Brain microvascular endothelial cell (primary cell): ENCODE results near the gene GRXCR2.
"Not testable (repeated sequence)": the region's sequence is repeated elsewhere in the genome, so short reads cannot be mapped to it uniquely, and the experiment has no call there.

Experiments used
- DNase-seq: peaks from one replicate; pipeline ENCODE4 v3.0.0-alpha.2; 2020
- H3K27ac ChIP-seq: fragments of 250-450 bp; sonication (Bioruptor Pico); 2 replicates; pipeline ENCODE4 v1.5.1; 2020; ENCODE audit warnings: mild to moderate bottlenecking, moderate library complexity
- H3K27me3 ChIP-seq: fragments of 250-450 bp; sonication (Bioruptor Pico); replicated peaks from 2 replicates; pipeline ENCODE4 v1.5.1; 2020; ENCODE audit warnings: mild to moderate bottlenecking
- H3K36me3 ChIP-seq: fragments of 250-450 bp; sonication (Bioruptor Pico); replicated peaks from 2 replicates; pipeline ENCODE4 v1.5.1; 2020; ENCODE audit warnings: mild to moderate bottlenecking
- H3K4me3 ChIP-seq: 2 replicates; pipeline ENCODE4 v1.5.1; 2011; ENCODE audit warnings: low read depth, mild to moderate bottlenecking, control low read depth, low read length, moderate library complexity
- CTCF ChIP-seq: IDR thresholded peaks from 2 replicates; pipeline ENCODE4 v1.5.1; 2011; ENCODE audit warnings: low read depth, mild to moderate bottlenecking, moderate library complexity, low read length, control low read depth, inconsistent platforms; ENCODE audit errors: missing control alignments
- in situ Hi-C: cut with HindIII; loops from 2 replicates; pipeline ENCODE4 v1.10.0; 2017; ENCODE audit warnings: low sequenced_read_pairs, low pct_ligation_motif_present

GRXCR2 gene

DNA sequence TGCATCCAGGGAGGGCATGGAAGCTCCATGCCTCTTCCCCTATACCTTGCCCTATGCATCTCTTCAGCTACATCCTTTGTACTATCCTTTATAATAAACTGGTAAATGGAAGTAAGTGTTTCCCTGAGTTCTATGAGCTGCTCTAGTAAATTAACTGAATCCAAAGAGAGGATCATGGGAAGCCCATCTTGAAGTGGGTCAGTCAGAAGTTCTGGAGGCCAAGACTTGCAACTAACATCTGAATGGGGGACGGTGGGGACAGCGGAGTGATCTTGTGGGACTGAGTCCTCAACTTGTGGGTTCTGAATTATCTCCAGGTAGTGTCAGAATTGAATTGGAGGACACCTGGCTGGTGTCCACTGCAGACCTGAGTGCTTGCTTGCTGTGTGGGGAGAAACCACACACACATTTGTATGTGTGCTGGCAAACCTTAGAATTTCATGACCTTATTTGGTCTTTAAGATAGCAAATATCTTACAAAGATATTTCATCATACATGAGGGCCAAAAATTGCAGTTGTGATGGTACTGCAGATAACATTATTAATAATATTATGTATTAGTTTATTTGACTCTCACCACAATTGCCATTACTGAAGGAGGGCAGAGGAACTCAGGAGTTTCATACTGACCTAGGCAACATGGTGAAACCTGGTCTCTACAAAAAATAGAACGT lies 32.2 kb downstream of the GRXCR2 start:
- in situ Hi-C loops: no loop called here
- Histone ChIP-seq H3K36me3 (no peaks in the 10 kb centered on the region), H3K4me3 (no peak overlapping the region), H3K27me3 (no peaks in the 10 kb centered on the region), H3K27ac (no peak overlapping the region)
- no peak for TF ChIP-seq CTCF
- DNase-seq: no peak

DNA sequence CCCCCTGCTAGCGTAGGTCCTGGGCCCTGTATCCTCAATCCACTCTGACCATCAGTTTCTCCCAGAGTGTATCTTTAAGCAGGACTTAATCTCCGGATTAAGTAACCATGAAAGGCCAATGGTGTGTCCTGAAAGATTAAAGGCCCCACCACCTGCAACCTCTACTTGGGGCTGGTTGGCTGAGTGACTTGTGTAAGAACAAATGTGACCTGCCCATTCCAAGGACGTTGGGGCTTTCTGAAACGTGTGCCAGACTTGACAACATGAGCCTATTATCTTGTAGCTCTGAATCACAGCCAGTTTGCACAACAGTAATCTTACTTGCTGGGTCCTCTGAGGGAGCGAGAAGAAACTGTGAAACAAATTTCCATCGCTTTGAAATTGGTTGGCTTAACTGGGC lies 34.5 kb downstream of the GRXCR2 start:
- H3K27ac ChIP-seq: no peak overlapping the region
- no peaks in the 10 kb centered on the region for H3K36me3 ChIP-seq
- in situ Hi-C loops: no loop called here
- no peak for DNase-seq
- no peak for TF ChIP-seq CTCF
- H3K27me3 ChIP-seq: no peaks in the 10 kb centered on the region
- no peak overlapping the region for H3K4me3 ChIP-seq

- DNase-seq, H3K27ac ChIP-seq, H3K27me3 ChIP-seq, in situ Hi-C loops, H3K4me3 ChIP-seq, H3K36me3 ChIP-seq: not testable (repeated sequence)
Observed at GRCh38 chr5:145836241-145836640, 36.6 kb downstream of the GRXCR2 start.

DNA sequence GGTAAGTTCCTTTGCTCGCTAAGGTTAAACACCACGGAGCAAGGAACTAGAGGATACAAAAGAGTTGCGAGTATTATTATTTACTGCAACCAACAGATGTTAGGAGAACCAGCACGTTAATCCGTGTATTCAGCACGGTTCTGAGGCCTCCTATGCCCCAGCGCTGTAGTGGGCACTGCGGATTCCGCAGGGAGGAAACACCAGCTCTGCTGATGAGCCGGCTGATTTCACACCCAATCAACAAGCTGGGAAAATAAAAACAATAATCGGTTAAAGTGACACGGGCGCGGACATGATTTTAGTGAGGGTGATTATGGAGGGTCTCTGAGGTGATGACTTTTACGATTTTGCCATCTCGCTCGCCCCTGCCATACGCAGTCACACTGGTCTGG lies 37.0 kb downstream of the GRXCR2 start:
- in situ Hi-C loops: no loop called here

DNA sequence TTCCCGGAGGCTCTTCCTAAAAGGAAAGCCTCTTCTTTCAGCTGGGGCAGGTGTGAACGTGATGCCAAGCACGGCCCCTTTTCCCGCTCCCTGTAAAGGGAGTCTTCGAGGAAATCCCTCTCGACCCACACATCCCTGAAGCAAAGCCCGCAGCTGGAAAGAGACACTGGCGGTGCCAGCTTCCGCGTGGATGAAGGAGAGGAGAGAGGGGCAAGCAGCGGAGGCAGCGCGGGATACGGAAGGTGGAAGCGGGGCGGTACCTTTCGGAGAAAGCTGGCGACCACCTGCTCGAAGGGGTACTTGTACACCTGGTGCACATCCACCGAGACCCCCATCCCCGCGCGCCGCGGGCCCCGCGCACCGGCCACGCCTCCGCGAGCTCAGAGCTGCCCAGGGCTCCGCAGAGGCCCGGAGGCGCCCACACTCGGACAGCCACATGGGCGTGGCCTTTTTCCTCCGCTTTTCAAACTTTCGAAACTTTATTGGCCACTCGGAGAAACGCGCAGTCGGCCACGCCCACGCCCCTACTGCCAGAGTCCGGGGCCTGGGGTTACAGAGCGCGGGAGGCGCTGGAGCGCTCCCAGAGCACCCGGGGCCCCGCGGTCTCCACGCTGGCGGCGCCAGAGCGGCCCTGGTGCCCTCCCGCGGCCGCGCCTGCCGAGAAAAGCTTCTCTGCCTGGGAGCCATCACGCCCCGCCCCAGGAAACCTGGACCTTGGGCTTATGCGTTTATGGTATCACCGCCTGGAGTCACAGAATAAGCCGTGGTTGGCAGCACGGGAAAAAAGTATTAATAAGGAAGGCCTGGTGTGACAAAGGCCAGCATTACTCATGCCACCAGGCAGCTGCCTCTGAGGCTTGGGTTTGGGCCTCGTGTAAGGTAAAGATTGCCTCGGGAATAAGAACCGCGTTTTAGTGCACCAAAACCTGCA lies 37.6 kb downstream of the GRXCR2 start, which contains the start of gene PRELID2:
TSS of gene PRELID2 (minus strand) at position 426 of the 931 bp plus-strand sequence. CDS start at position 335, 91 bp downstream.
- in situ Hi-C loops: no loop called here
- no peak for TF ChIP-seq CTCF
- Histone ChIP-seq H3K36me3 (no peaks in the 10 kb centered on the region), H3K27ac (peak within 1 kb of the TSS; percentile 42), H3K27me3 (no peaks in the 10 kb centered on the region), H3K4me3 (peak within 1 kb of the TSS; percentile 74)
- peak; percentile 84 for DNase-seq

More for the DNA sequence above, 37.0 kb downstream of the GRXCR2 start:
- DNase-seq: no peak
- no peaks in the 10 kb centered on the region for H3K36me3 ChIP-seq
- peak overlapping the region; percentile 74 for H3K4me3 ChIP-seq
- no peak for TF ChIP-seq CTCF
- H3K27me3 ChIP-seq: no peaks in the 10 kb centered on the region
- H3K27ac ChIP-seq: no peak overlapping the region

GRCh38 chr5:145834554-145834916 lies 38.3 kb downstream of the GRXCR2 start:
- H3K27ac ChIP-seq: no peak overlapping the region

More at GRCh38 chr5:145834554-145834916, 38.3 kb downstream of the GRXCR2 start:
- TF ChIP-seq CTCF: no peak
- Histone ChIP-seq H3K27me3 (no peaks in the 10 kb centered on the region), H3K4me3 (peak overlapping the region; percentile 74), H3K36me3 (no peaks in the 10 kb centered on the region)
- no peak for DNase-seq
- in situ Hi-C loops: no loop called here
